ENCODE results near the gene DAGLA.

DAGLA gene

DNA sequence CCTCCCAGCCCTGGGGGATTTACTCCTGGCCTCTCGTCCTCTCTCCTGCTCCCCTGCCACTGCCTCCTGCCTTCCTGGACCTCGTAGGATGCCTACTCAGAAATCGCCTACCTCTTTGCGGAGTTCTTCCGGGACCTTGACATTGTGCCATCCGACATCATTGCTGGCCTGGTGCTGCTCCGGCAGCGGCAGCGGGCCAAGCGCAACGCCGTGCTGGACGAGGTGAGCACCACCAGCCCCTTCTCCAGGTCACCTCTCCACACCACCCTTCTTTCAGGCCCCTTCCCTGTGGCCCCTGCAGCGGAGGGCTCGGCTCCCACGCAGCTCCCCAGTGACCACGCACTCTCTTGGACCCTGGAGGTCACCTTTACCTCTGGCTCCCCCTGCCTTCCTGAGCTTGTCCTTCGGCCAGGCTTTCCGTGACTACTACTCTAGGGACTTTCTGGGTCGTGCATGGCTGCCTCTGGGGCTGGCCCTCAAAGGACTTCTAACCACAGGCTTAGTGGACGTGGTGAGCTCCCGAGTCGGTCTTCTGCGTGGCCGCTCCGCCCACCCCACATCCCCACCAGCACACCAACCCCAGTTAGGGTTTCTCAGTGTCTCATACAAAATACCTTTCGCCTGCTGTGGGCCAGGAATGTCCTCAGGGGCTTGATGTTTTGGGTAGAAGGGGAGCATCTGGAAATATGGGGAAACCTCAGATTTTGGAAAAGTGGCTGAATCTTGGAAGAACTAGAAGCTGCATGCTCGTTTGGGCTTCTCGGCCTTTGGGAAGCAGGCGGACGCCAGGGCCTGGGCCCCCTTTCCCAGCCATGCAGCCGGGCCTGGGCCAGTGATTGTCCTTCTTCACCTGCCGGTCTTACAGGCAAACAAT lies 48.1 kb downstream of the DAGLA start:
- H3K4me2 ChIP-seq: no peak overlapping the region

DNA sequence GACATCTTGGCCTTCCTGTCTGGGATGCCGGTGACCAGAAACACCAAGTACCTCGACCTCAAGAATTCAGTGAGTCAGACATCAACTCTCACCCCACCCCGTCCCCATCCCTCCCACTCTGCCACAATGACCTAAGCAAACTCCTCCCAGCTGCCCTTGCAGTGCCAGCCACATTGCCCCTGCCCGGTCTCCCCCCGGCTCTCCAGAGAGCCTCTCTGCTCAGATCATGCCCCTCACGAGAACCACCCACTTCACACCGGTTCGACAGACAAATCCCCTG lies 48.7 kb downstream of the DAGLA start:
- H4K20me1 ChIP-seq (ENCODE audit: insufficient read depth): no peaks in the 10 kb centered on the region
- peaks cover 18% of the 10 kb centered on the region; the same call in 1 of the 2 replicates for H3K27me3 ChIP-seq (ENCODE audit: insufficient read depth, low read depth)
- H3K9ac ChIP-seq: no peak overlapping the region
- no peak overlapping the region for H3K4me3 ChIP-seq (IDR thresholded peaks at IDR 0.05; ENCODE audit: insufficient read depth, low read depth, low read length)
- TF ChIP-seq, protein P1, sequence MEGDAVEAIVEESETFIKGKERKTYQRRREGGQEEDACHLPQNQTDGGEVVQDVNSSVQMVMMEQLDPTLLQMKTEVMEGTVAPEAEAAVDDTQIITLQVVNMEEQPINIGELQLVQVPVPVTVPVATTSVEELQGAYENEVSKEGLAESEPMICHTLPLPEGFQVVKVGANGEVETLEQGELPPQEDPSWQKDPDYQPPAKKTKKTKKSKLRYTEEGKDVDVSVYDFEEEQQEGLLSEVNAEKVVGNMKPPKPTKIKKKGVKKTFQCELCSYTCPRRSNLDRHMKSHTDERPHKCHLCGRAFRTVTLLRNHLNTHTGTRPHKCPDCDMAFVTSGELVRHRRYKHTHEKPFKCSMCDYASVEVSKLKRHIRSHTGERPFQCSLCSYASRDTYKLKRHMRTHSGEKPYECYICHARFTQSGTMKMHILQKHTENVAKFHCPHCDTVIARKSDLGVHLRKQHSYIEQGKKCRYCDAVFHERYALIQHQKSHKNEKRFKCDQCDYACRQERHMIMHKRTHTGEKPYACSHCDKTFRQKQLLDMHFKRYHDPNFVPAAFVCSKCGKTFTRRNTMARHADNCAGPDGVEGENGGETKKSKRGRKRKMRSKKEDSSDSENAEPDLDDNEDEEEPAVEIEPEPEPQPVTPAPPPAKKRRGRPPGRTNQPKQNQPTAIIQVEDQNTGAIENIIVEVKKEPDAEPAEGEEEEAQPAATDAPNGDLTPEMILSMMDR (conservative IDR thresholded peaks at IDR 0.05; ENCODE audit: low read depth, low read length): no peak
- no peak overlapping the region for H3K4me2 ChIP-seq
- no peak overlapping the region for H2AFZ ChIP-seq (ENCODE audit: low read depth)
- no peaks in the 10 kb centered on the region for H3K36me3 ChIP-seq (ENCODE audit: insufficient read depth)
- H3K4me1 ChIP-seq (ENCODE audit: low read depth, poor library complexity, severe bottlenecking): peaks cover 3% of the 10 kb centered on the region
- H3K27ac ChIP-seq: no peak overlapping the region
- no peaks in the 10 kb centered on the region for H3K79me2 ChIP-seq (ENCODE audit: insufficient read depth, low read depth)

More for the DNA sequence above, 48.1 kb downstream of the DAGLA start:
- H2AFZ ChIP-seq (ENCODE audit: low read depth): no peak overlapping the region
- H3K27me3 ChIP-seq (ENCODE audit: insufficient read depth, low read depth): peaks cover 18% of the 10 kb centered on the region; the same call in 1 of the 2 replicates
- H3K4me3 ChIP-seq (IDR thresholded peaks at IDR 0.05; ENCODE audit: insufficient read depth, low read depth, low read length): no peak overlapping the region
- H4K20me1 ChIP-seq (ENCODE audit: insufficient read depth): no peaks in the 10 kb centered on the region
- H3K4me1 ChIP-seq (ENCODE audit: low read depth, poor library complexity, severe bottlenecking): peaks cover 3% of the 10 kb centered on the region
- no peaks in the 10 kb centered on the region for H3K79me2 ChIP-seq (ENCODE audit: insufficient read depth, low read depth)
- H3K27ac ChIP-seq: no peak overlapping the region
- H3K36me3 ChIP-seq (ENCODE audit: insufficient read depth): no peaks in the 10 kb centered on the region
- no peak overlapping the region for H3K9ac ChIP-seq
- TF ChIP-seq, protein P1 (conservative IDR thresholded peaks at IDR 0.05; ENCODE audit: low read depth, low read length): no peak

DNA sequence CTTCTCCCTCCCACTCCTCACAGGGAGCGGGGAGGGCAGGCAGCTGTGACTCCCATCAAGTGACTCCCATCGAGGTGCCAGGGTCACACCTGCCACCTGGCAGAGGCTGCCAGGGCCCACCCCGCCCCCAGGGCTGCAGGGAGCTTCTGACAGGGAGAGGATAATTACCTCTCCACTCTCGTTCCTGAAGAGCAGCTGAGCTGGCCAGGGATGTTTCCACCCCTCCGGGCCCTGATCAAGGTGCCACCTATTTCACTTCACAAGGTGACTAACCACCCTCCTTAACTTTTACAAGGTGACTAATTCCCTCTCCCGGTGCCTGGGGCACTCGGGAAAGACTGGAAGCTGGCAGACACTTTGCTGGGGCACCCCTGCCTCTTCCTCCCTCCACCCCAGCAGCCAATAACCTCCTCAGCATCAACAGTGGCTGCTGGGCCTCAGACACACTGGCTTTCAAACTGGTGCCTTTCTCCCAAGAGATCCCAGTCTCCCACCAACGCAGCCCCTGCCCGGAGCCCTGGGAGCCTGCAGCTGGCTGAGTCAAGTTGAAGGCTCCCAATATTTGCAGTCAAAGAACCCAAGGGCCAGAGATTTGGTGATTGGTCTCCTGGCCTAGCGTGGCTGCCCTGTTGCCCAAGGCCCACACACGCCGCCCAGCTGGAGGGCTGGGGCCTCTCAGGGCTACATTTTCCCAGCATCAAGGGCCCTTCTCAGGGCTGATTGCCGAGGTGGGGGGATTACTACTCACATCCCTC lies 50.2 kb downstream of the DAGLA start:
- H3K79me2 ChIP-seq (ENCODE audit: insufficient read depth, low read depth): no peaks in the 10 kb centered on the region
- no peaks in the 10 kb centered on the region for H4K20me1 ChIP-seq (ENCODE audit: insufficient read depth)
- no peak overlapping the region for H3K4me2 ChIP-seq
- no peak overlapping the region for H3K9ac ChIP-seq
- no peak overlapping the region for H3K4me3 ChIP-seq (IDR thresholded peaks at IDR 0.05; ENCODE audit: insufficient read depth, low read depth, low read length)
- peaks cover 20% of the 10 kb centered on the region for H3K27me3 ChIP-seq (ENCODE audit: insufficient read depth, low read depth)
- peaks cover 3% of the 10 kb centered on the region for H3K4me1 ChIP-seq (ENCODE audit: low read depth, poor library complexity, severe bottlenecking)
- H3K36me3 ChIP-seq (ENCODE audit: insufficient read depth): no peaks in the 10 kb centered on the region
- TF ChIP-seq, protein P1 (conservative IDR thresholded peaks at IDR 0.05; ENCODE audit: low read depth, low read length): no peak
- no peak overlapping the region for H3K27ac ChIP-seq
- no peak overlapping the region for H2AFZ ChIP-seq (ENCODE audit: low read depth)

DNA sequence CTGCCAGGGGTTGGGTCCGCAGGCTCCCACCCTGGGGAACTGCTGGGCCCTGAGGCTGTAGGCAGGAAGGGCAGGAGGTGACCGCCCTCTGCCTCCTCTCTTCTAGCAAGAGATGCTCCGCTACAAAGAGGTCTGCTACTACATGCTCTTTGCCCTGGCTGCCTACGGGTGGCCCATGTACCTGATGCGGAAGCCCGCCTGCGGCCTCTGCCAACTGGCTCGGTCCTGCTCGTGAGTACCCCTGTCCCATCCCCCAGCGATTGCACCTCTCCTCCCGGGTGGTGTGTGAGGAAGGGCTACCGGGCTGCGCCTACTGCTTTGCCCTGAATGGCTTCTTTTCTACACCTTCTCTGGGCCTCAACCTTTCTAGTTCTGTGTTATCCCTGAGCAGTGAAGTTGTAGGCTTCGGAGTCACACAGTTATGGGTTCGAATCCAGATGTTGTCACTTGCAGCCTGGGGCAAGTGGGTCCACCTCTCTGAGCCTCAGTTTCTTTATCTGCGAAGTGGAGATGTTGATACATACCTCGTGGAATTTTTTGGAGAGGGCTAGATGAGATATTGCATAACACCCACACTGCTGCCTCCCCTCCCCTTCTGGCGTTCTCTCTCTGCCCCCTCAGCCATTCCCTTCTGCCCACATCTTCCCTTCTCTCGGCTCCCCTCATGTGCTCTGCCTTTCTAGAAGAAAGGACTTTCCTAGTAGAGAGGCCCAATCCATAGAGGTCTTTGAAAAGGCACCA lies 51.2 kb downstream of the DAGLA start:
- peaks cover 3% of the 10 kb centered on the region for H3K4me1 ChIP-seq (ENCODE audit: low read depth, poor library complexity, severe bottlenecking)
- H3K27me3 ChIP-seq (ENCODE audit: insufficient read depth, low read depth): peaks cover 17% of the 10 kb centered on the region
- H3K4me2 ChIP-seq: no peak overlapping the region
- no peak overlapping the region for H3K9ac ChIP-seq
- no peaks in the 10 kb centered on the region for H4K20me1 ChIP-seq (ENCODE audit: insufficient read depth)
- no peaks in the 10 kb centered on the region for H3K79me2 ChIP-seq (ENCODE audit: insufficient read depth, low read depth)
- H3K4me3 ChIP-seq (IDR thresholded peaks at IDR 0.05; ENCODE audit: insufficient read depth, low read depth, low read length): no peak overlapping the region
- TF ChIP-seq, protein P1 (conservative IDR thresholded peaks at IDR 0.05; ENCODE audit: low read depth, low read length): no peak
- H3K36me3 ChIP-seq (ENCODE audit: insufficient read depth): no peaks in the 10 kb centered on the region
- no peak overlapping the region for H2AFZ ChIP-seq (ENCODE audit: low read depth)
- no peak overlapping the region for H3K27ac ChIP-seq

Measured in KMS-11 (cell line).